CD1c-positive myeloid dendritic cell (primary cell): Measurements from ENCODE around the gene RPP30.
A peak's percentile ranks its signal among the peaks of the same experiment; 100 is the strongest.
"Not testable (repeated sequence)": the region's sequence is repeated elsewhere in the genome, so short reads cannot be mapped to it uniquely, and the experiment has no call there.

Experiments used
- DNase-seq: peaks from one replicate; pipeline ENCODE4 v3.0.0-alpha.2; 2016; ENCODE audit errors: extremely low spot score

Gene RPP30

GRCh38 chr10:90871279-90871765 lies 452 bp upstream of the RPP30 start:
- DNase-seq, result peak; percentile 50

GRCh38 chr10:90872648-90873020 lies 860 bp downstream of the RPP30 start:
- no peak for DNase-seq

- no peak for DNase-seq
Measured at GRCh38 chr10:90879062-90879461, 7.3 kb downstream of the RPP30 start.

GRCh38 chr10:90880059-90880719 lies 8.4 kb downstream of the RPP30 start:
- DNase-seq, result peak; percentile 52

GRCh38 chr10:90884431-90884830 lies 12.7 kb downstream of the RPP30 start:
- DNase-seq, result no peak

GRCh38 chr10:90885176-90885575 lies 13.4 kb downstream of the RPP30 start:
- no peak for DNase-seq

GRCh38 chr10:90887555-90887954 lies 15.8 kb downstream of the RPP30 start:
- no peak for DNase-seq

GRCh38 chr10:90888387-90888786 lies 16.6 kb downstream of the RPP30 start:
- no peak for DNase-seq

- no peak for DNase-seq
Measured at GRCh38 chr10:90889636-90890035, 17.9 kb downstream of the RPP30 start.

- no peak for DNase-seq
Measured at GRCh38 chr10:90890347-90890746, 18.6 kb downstream of the RPP30 start.

- no peak for DNase-seq
Measured at GRCh38 chr10:90893190-90893589, 21.4 kb downstream of the RPP30 start.

- not testable (repeated sequence) for DNase-seq
Measured at GRCh38 chr10:90896916-90897315, 25.1 kb downstream of the RPP30 start.

GRCh38 chr10:90905925-90906324 lies 34.2 kb downstream of the RPP30 start:
- no peak for DNase-seq

- DNase-seq, result no peak
Measured at GRCh38 chr10:90906596-90906995, 34.8 kb downstream of the RPP30 start.

- DNase-seq, result peak; percentile 68
Measured at GRCh38 chr10:90911133-90912051, 39.6 kb downstream of the RPP30 start.

GRCh38 chr10:90912174-90912573 lies 40.4 kb downstream of the RPP30 start:
- no peak for DNase-seq

- DNase-seq, result no peak
Measured at GRCh38 chr10:90912854-90913479, 41.2 kb downstream of the RPP30 start.

- no peak for DNase-seq
Measured at GRCh38 chr10:90913774-90914420, 42.1 kb downstream of the RPP30 start.

GRCh38 chr10:90914992-90915765 lies 43.4 kb downstream of the RPP30 start:
- no peak for DNase-seq

GRCh38 chr10:90915766-90916075 lies 43.9 kb downstream of the RPP30 start:
- no peak for DNase-seq
